Liver (tissue), 3 donors: ENCODE data around the gene CDH19.

Source experiments
- ATF3 ChIP-seq: IDR thresholded peaks from 2 replicates; pipeline ENCODE4 v1.6.1; 2016; ENCODE audit warnings: antibody characterized with exemption
- CTCF ChIP-seq: fragments of 150-350 bp; IDR thresholded peaks from 2 replicates; pipeline ENCODE4 v1.5.1; 2017; ENCODE audit warnings: improper control_type of control experiment, low read depth, low read length; ENCODE audit not compliant: missing input control
- EGR1 ChIP-seq, 2 donors: IDR thresholded peaks; 2 replicates each; pipeline ENCODE4 v1.6.1; 2016 to 2018; ENCODE audit warnings: antibody characterized with exemption in 2 of 2, low read depth in 2 of 2
- donor health status: healthy.
- donor health status: healthy.

GRCh38 chr18:66601649-66602048 lies 2.2 kb downstream of the CDH19 start:
- TF ChIP-seq CTCF (no peak), EGR1 (IDR thresholded peaks at IDR 0.05; ENCODE audit: low read depth in 2 of 2) (no peak), ATF3 (no peak)
